Uterus (tissue), 2 donors: ENCODE results near the gene GCLM.

Source experiments
- POLR2A ChIP-seq, 2 donors: fragments of 450-650 bp; IDR thresholded peaks; one replicate each; pipeline ENCODE4 v1.6.1; 2016; ENCODE audit warnings: antibody characterized with exemption in 2 of 2, mild to moderate bottlenecking in 1 of 2, moderate library complexity in 1 of 2
- TF ChIP-seq, protein P1 (sequence below), 4 experiments: fragments of 200-600 bp in 2 of 4; fragments of 450-650 bp in 2 of 4; sonication (generic) in 2 of 4; IDR thresholded peaks; one replicate each; pipeline ENCODE4 v1.5.1; 2016 to 2019; ENCODE audit warnings: antibody characterized with exemption in 4 of 4, mild to moderate bottlenecking in 2 of 4, moderate library complexity in 1 of 4

DNA sequence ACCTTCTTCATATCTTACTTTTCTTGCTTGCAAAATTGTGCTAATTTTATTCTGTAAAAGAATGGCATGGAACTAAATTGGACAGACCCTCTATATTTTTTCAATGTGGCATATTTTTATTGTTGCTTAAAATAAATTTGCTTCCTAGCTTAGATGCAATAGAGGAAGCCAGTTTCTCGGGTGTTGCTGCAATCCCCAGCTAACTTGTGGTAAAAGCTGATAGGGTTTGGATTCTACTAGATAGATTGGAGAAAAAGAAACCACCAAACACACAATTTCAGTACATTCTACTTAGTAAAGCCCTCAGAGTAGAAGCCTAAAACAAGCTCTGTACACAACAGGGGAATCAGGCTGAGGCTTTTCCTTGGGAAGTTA, 49.5 kb upstream of the GCLM start:
- TF ChIP-seq, protein P1, sequence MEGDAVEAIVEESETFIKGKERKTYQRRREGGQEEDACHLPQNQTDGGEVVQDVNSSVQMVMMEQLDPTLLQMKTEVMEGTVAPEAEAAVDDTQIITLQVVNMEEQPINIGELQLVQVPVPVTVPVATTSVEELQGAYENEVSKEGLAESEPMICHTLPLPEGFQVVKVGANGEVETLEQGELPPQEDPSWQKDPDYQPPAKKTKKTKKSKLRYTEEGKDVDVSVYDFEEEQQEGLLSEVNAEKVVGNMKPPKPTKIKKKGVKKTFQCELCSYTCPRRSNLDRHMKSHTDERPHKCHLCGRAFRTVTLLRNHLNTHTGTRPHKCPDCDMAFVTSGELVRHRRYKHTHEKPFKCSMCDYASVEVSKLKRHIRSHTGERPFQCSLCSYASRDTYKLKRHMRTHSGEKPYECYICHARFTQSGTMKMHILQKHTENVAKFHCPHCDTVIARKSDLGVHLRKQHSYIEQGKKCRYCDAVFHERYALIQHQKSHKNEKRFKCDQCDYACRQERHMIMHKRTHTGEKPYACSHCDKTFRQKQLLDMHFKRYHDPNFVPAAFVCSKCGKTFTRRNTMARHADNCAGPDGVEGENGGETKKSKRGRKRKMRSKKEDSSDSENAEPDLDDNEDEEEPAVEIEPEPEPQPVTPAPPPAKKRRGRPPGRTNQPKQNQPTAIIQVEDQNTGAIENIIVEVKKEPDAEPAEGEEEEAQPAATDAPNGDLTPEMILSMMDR (IDR thresholded peaks at IDR 0.05) = no peak
- TF ChIP-seq POLR2A (IDR thresholded peaks at IDR 0.05) = no peak
